MM.1S (cell line): Measurements from ENCODE around the gene FAT2.

Experiments
- DNase-seq: peaks from one replicate; pipeline ENCODE4 v3.0.0-alpha.2; 2015
- H2AFZ ChIP-seq: fragments of 300-600 bp; sonication (generic); 2 replicates; pipeline ENCODE4 v1.6.0; 2016; ENCODE audit warnings: antibody characterized with exemption, low read length
- H3F3A ChIP-seq: fragments of 300-600 bp; sonication (generic); 2 replicates; pipeline ENCODE4 v1.6.1; 2016; ENCODE audit warnings: mild to moderate bottlenecking, antibody characterized with exemption, low read length, moderate library complexity, mixed read lengths; ENCODE audit not compliant: insufficient read depth
- H3K27ac ChIP-seq: fragments of 300-600 bp; sonication (generic); 2 replicates; pipeline ENCODE4 v1.5.1; 2016; ENCODE audit warnings: mild to moderate bottlenecking, low read length
- H3K27me3 ChIP-seq: fragments of 300-600 bp; sonication (generic); replicated peaks from 2 replicates; pipeline ENCODE4 v1.6.0; 2016; ENCODE audit warnings: low read length; ENCODE audit not compliant: insufficient read depth
- H3K36me3 ChIP-seq: fragments of 300-600 bp; sonication (generic); replicated peaks from 2 replicates; pipeline ENCODE4 v1.6.1; 2016; ENCODE audit warnings: mild to moderate bottlenecking, low read length, mixed read lengths; ENCODE audit not compliant: insufficient read depth
- H3K4me1 ChIP-seq: fragments of 300-600 bp; sonication (generic); 2 replicates; pipeline ENCODE4 v1.6.1; 2016; ENCODE audit warnings: low read length, mixed read lengths
- H3K4me2 ChIP-seq: fragments of 300-600 bp; sonication (generic); 2 replicates; pipeline ENCODE4 v1.6.0; 2016; ENCODE audit warnings: low read depth, low read length
- H3K4me3 ChIP-seq: fragments of 300-600 bp; sonication (generic); 2 replicates; pipeline ENCODE4 v1.5.1; 2016; ENCODE audit warnings: low read length, mixed read lengths
- H3K79me2 ChIP-seq: fragments of 300-600 bp; sonication (generic); 2 replicates; pipeline ENCODE4 v1.6.1; 2016; ENCODE audit warnings: mixed run types, low read length, mixed read lengths
- H3K9ac ChIP-seq: fragments of 300-600 bp; sonication (generic); 2 replicates; pipeline ENCODE4 v1.6.1; 2016; ENCODE audit warnings: low read length, mixed read lengths
- H3K9me2 ChIP-seq: fragments of 300-600 bp; sonication (generic); replicated peaks from 2 replicates; pipeline ENCODE4 v1.6.1; 2016; ENCODE audit warnings: mild to moderate bottlenecking, low read length, mixed read lengths; ENCODE audit not compliant: insufficient read depth
- H3K9me3 ChIP-seq: fragments of 300-600 bp; sonication (generic); replicated peaks from 2 replicates; pipeline ENCODE4 v1.6.1; 2016; ENCODE audit warnings: mild to moderate bottlenecking, low read length, mixed read lengths; ENCODE audit not compliant: insufficient read depth
- H4K20me1 ChIP-seq: fragments of 300-600 bp; sonication (generic); 2 replicates; pipeline ENCODE4 v1.6.1; 2016; ENCODE audit warnings: mild to moderate bottlenecking, low read length, moderate library complexity, mixed read lengths; ENCODE audit not compliant: insufficient read depth
- EZH2 ChIP-seq: fragments of 300-600 bp; sonication (generic); optimal IDR thresholded peaks from 2 replicates; pipeline ENCODE3; 2017; ENCODE audit warnings: low read depth, mild to moderate bottlenecking, antibody characterized with exemption, low read length, mixed read lengths
- EZH2phosphoT487 ChIP-seq: fragments of 300-600 bp; sonication (generic); IDR thresholded peaks from 2 replicates; pipeline ENCODE4 v1.6.1; 2018; ENCODE audit warnings: antibody characterized with exemption, low read length
- TF ChIP-seq, protein P1 (sequence below): fragments of 300-600 bp; sonication (generic); IDR thresholded peaks from 2 replicates; pipeline ENCODE4 v1.5.1; 2016; ENCODE audit warnings: antibody characterized with exemption, low read length, mixed read lengths

Gene FAT2

GRCh38 chr5:151555760-151556576, 35.2 kb downstream of the FAT2 start:
- H3K27ac ChIP-seq: no peak overlapping the region
- no peak overlapping the region for H3K4me2 ChIP-seq
- H3F3A ChIP-seq: no peaks in the 10 kb centered on the region
- no peaks in the 10 kb centered on the region for H3K36me3 ChIP-seq
- H3K79me2 ChIP-seq: no peaks in the 10 kb centered on the region
- no peaks in the 10 kb centered on the region for H3K4me1 ChIP-seq
- H4K20me1 ChIP-seq: no peaks in the 10 kb centered on the region
- H3K9ac ChIP-seq: no peak overlapping the region
- no peak overlapping the region for H2AFZ ChIP-seq
- no peak overlapping the region for H3K4me3 ChIP-seq
- H3K9me3 ChIP-seq: no peaks in the 10 kb centered on the region
- H3K9me2 ChIP-seq: no peaks in the 10 kb centered on the region
- TF ChIP-seq, protein P1, sequence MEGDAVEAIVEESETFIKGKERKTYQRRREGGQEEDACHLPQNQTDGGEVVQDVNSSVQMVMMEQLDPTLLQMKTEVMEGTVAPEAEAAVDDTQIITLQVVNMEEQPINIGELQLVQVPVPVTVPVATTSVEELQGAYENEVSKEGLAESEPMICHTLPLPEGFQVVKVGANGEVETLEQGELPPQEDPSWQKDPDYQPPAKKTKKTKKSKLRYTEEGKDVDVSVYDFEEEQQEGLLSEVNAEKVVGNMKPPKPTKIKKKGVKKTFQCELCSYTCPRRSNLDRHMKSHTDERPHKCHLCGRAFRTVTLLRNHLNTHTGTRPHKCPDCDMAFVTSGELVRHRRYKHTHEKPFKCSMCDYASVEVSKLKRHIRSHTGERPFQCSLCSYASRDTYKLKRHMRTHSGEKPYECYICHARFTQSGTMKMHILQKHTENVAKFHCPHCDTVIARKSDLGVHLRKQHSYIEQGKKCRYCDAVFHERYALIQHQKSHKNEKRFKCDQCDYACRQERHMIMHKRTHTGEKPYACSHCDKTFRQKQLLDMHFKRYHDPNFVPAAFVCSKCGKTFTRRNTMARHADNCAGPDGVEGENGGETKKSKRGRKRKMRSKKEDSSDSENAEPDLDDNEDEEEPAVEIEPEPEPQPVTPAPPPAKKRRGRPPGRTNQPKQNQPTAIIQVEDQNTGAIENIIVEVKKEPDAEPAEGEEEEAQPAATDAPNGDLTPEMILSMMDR: no peak
- TF ChIP-seq EZH2phosphoT487: no peak
- DNase-seq: no peak
- H3K27me3 ChIP-seq: no peaks in the 10 kb centered on the region

GRCh38 chr5:151553695-151554094, 37.4 kb downstream of the FAT2 start:
- no peaks in the 10 kb centered on the region for H3K4me1 ChIP-seq
- H3K36me3 ChIP-seq: no peaks in the 10 kb centered on the region
- no peaks in the 10 kb centered on the region for H4K20me1 ChIP-seq
- H2AFZ ChIP-seq: no peak overlapping the region
- H3K9me3 ChIP-seq: no peaks in the 10 kb centered on the region
- no peak overlapping the region for H3K4me3 ChIP-seq
- H3K9me2 ChIP-seq: no peaks in the 10 kb centered on the region
- H3F3A ChIP-seq: no peaks in the 10 kb centered on the region
- TF ChIP-seq, protein P1: no peak
- TF ChIP-seq EZH2 (no peak), EZH2phosphoT487 (no peak)
- H3K79me2 ChIP-seq: no peaks in the 10 kb centered on the region
- no peak overlapping the region for H3K9ac ChIP-seq
- no peak overlapping the region for H3K27ac ChIP-seq
- no peaks in the 10 kb centered on the region for H3K27me3 ChIP-seq
- no peak overlapping the region for H3K4me2 ChIP-seq
- DNase-seq: no peak

DNA sequence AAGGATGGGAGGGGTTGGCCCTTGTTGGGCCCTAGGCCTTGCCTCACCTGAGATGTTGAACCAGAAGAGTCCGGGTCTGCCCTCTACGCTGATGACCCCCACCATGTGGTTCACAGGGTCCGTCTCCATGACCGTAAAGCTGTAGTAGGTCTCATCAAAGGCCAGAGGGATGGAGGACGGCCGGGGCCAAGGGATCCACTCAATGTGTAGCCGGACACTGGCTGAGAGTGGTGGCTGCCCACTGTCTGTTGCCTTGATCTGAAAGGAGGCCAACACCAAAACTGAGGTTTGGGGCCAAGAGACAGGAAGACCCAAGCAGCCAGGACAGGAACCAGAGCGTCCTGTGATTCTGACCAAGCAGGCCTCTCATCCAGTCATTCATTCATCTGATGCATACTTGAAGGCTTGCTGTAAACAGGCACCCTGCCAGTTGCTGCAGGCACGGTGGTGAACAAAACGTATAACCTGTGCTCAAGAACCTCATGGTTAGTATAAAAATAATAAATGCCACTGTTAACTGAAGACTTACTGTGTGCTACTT, 37.9 kb downstream of the FAT2 start:
- no peaks in the 10 kb centered on the region for H3F3A ChIP-seq
- no peak overlapping the region for H3K27ac ChIP-seq
- H3K9me3 ChIP-seq: no peaks in the 10 kb centered on the region
- H3K4me3 ChIP-seq: no peak overlapping the region
- H3K4me1 ChIP-seq: no peaks in the 10 kb centered on the region
- no peak overlapping the region for H3K4me2 ChIP-seq
- no peak for DNase-seq
- no peak overlapping the region for H3K9ac ChIP-seq
- TF ChIP-seq EZH2 (no peak), EZH2phosphoT487 (no peak)
- TF ChIP-seq, protein P1: no peak
- no peak overlapping the region for H2AFZ ChIP-seq
- H3K9me2 ChIP-seq: no peaks in the 10 kb centered on the region
- no peaks in the 10 kb centered on the region for H4K20me1 ChIP-seq
- H3K27me3 ChIP-seq: no peaks in the 10 kb centered on the region
- no peaks in the 10 kb centered on the region for H3K36me3 ChIP-seq
- H3K79me2 ChIP-seq: no peaks in the 10 kb centered on the region
